ENCODE results near the gene BTBD1. TPM values are rescaled to one million over a fixed set of nuclear protein-coding genes. Genes with fewer than 3 reads are reported as not detected.

Gene BTBD1
- polyA plus RNA-seq, 6 donors from 2014 or later: 37.3 to 64.0 (median 46.6) TPM

DNA sequence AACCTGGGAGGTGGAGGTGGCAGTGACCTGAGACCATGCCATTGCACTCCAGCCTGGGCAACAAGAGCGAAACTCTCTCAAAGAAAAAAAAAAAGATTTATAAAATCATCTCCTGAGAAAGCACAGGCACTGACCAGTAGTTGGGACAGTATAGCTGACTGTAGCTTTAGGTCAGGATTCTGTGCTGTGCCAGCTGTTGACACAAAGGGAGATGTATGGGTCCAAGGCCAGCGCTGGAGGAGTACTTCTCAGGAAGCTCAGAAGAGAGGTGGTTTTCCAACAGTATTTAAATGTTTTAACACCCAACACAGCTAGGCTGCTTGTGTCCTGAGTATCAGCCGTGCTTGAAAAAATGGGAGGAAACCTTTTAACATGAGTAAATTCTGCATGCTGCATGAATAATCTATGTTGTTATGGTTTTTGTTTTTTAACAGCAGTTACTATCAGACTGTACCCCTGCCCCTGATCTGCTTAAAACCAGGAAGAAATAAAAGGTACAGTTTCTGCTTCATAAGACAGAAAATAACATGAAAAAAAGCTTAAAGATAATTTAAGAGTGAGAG is 74.5 kb downstream of the BTBD1 start:
- Mint-ChIP-seq H3K27ac (no peak overlapping the region), H3K9me3 (no peaks in the 10 kb centered on the region), H3K27me3 (no peaks in the 10 kb centered on the region), H3K4me1 (peaks cover 0 to 4% (median under 1%) of the 10 kb centered on the region in 3 donors), H3K4me3 (no peak overlapping the region), H3K36me3 (peaks cover 8 to 17% of the 10 kb centered on the region in 2 donors)
- ATAC-seq (ENCODE audit: low read depth in 2 of 2) (no peak), DNase-seq (no peak)

DNA sequence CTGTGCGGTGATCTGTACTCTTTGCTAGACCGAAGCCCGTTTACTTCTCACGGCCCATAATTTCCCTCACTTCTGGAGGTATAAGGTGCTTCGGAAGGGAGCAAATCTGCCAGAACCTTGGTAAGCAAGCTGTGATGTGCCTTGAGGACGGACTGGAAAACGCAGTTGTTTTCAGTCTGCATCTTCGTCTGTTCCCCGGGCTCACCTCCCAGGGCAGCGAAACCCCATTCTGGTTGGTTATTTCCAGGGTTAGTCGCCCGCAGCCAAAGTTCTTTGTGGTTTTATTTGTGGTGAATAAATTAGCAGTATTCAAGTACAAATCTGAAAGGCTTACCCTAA is 80.6 kb downstream of the BTBD1 start:
- ATAC-seq (ENCODE audit: low read depth in 2 of 2) (peak; percentile 22 to 34), DNase-seq (no peak)
- Mint-ChIP-seq H3K27me3 (no peaks in the 10 kb centered on the region), H3K4me1 (peaks cover 13 to 27% (median 19%) of the 10 kb centered on the region in 3 donors), H3K27ac (peak overlapping the region in 4 of 6 donors; percentile 94 to 96 (median 95)), H3K9me3 (no peaks in the 10 kb centered on the region), H3K4me3 (peak overlapping the region; percentile 94 to 100 (median 98)), H3K36me3 (peaks cover 3 to 14% of the 10 kb centered on the region in 2 donors)

DNA sequence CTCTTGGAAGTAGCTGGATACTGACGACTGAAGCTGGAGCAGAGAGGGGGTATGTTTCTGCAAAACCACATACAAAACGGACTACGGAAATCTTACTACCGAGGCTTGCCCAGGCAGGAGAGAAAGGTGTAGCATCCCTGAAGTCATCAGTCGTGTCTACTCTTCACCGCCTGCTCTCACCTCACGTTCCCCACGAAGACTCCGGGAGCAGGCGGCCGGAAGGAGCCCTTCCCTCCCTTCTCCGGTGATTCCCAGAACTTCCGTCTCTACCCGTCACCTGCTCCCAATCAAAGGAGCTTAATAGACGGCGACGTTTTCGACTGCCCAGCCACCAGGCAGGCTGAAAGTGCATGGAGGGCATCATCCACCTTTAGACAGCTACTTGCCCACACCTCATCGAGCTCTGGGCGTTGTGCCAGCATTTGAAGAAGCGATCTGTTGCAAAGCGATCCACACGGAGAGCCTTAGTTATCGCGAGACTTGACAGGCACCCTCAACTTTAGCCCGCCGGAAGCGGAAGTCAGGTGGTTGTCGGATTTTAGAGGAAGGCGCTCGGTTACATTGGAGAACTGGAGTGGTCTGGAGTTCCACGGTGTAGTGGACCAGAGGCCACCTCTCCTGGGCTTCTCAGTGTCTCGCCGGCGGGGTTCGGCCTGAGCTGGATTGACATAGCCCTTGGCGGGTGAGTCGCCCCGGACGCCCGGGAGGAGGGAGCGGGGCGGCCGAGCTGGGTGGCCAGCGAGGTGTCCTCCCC is 81.2 kb downstream of the BTBD1 start, which contains the start of gene RAMAC:
TSS of gene RAMAC (plus strand) at position 523 of the 754 bp plus-strand sequence. CDS start 2,809 bp downstream, outside the sequence.
- DNase-seq (peak; percentile 93), ATAC-seq (ENCODE audit: low read depth in 2 of 2) (peak; percentile 96 to 97)
- Mint-ChIP-seq H3K36me3 (peaks cover 0 to 13% of the 10 kb centered on the region in 2 donors), H3K27me3 (no peaks in the 10 kb centered on the region), H3K4me1 (peaks cover 13 to 27% (median 18%) of the 10 kb centered on the region in 3 donors), H3K4me3 (peak within 1 kb of the TSS; percentile 94 to 100 (median 98)), H3K27ac (peak within 1 kb of the TSS; percentile 93 to 96 (median 94)), H3K9me3 (no peaks in the 10 kb centered on the region)

DNA sequence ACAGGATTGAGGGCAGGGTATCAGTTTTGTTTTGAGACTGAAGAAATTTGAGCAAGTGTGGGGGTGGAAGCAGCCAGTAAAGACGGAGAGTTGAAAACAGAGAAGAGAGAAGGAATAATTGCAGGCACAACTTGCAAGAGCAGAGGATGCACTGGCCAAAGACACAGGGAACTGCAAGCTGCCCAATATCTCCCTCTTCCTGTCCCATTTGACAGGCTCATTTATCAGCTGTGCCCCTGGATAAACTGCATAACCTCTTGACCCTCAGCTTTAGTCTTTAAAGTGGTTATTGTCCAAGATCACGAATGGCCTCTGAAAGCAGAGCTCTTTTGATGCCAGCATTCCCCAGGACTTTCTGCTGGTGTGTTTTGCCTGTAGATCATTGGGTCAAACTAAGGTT is 86.1 kb downstream of the BTBD1 start:
- Mint-ChIP-seq H3K27me3 (no peaks in the 10 kb centered on the region), H3K9me3 (no peaks in the 10 kb centered on the region), H3K36me3 (peaks cover 0 to 4% of the 10 kb centered on the region in 2 donors), H3K27ac (no peak overlapping the region), H3K4me3 (no peak overlapping the region), H3K4me1 (peaks cover 12 to 14% (median 13%) of the 10 kb centered on the region in 3 donors)
- ATAC-seq (ENCODE audit: low read depth in 2 of 2) (no peak), DNase-seq (no peak)

DNA sequence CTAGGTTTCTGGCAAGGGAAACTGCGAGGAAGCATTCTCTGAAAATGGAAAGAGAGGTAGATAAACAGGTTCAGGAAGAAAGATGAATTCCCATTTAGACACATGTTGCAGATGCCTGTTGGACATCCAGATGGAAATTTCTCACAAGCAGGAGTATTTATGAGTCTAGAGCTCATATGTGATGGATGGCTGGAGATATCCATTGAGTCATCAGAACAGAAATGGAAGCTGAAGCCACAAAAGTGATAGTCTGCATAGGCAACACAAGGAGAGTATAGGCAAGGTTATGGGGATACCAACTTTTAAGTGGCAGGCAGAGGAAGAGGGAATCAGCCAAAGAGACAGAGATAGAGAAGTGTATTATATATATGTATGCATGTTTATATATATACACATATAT is 87.3 kb downstream of the BTBD1 start:
- H3K36me3 Mint-ChIP-seq: peaks cover 0 to 4% of the 10 kb centered on the region in 2 donors
- no peak overlapping the region for H3K27ac Mint-ChIP-seq
- ATAC-seq (ENCODE audit: low read depth in 2 of 2) (no peak), DNase-seq (no peak)
- no peaks in the 10 kb centered on the region for H3K9me3 Mint-ChIP-seq
- H3K27me3 Mint-ChIP-seq: no peaks in the 10 kb centered on the region
- H3K4me3 Mint-ChIP-seq: no peak overlapping the region
- H3K4me1 Mint-ChIP-seq: peaks cover under 1 to 2% (median under 1%) of the 10 kb centered on the region in 3 donors

DNA sequence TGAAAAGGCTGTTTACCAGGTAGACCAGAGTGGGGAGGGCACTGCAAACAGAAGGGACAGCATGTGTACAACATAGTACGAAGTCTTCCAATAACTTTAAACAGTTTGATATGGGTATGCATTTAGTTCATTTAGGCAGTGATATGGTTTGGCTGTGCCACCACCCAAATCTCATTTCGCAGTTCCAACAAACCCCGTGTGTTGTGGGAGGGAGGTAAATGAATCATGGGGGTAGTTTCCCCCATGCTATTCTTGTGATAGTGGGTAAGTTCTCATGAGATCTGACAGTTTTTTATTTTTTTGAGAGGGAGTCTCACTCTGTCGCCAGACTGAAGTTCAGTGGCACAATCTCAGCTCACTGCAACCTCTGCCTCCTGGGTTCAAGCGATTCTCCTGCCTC is 88.6 kb downstream of the BTBD1 start:
- Mint-ChIP-seq H3K27ac (no peak overlapping the region), H3K27me3 (no peaks in the 10 kb centered on the region), H3K9me3 (no peaks in the 10 kb centered on the region), H3K4me1 (no peaks in the 10 kb centered on the region), H3K36me3 (peaks cover 0 to 4% of the 10 kb centered on the region in 2 donors), H3K4me3 (no peak overlapping the region)
- DNase-seq: no peak
- no peak for ATAC-seq (ENCODE audit: low read depth in 2 of 2)

GRCh38 chr15:82977076-82977475 is 90.0 kb downstream of the BTBD1 start:
- H3K4me1 Mint-ChIP-seq: no peaks in the 10 kb centered on the region
- no peak overlapping the region for H3K27ac Mint-ChIP-seq

DNA sequence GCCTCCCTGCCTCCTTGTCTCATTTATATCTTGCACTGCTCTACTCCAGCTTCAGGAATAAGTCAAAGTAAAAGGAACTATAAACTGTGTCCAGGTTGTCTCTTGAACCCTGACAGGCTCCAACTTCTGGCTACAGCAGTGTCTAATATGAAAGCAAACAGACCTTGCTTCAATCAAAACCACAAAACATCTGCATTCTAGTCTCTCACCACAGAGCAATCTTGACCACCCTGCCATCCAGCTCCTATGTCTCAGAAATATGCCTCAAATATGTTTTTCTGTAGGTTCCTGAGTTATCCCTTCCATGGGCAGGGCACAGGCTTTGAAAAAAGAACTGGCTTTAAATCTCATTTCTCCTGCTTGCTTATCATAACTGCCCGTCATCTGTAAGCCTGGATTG is 94.1 kb downstream of the BTBD1 start:
- Mint-ChIP-seq H3K27ac (no peak overlapping the region), H3K36me3 (no peaks in the 10 kb centered on the region), H3K4me3 (no peak overlapping the region), H3K27me3 (no peaks in the 10 kb centered on the region), H3K9me3 (no peaks in the 10 kb centered on the region), H3K4me1 (no peaks in the 10 kb centered on the region)
- DNase-seq: no peak
- ATAC-seq (ENCODE audit: low read depth in 2 of 2): no peak

More at GRCh38 chr15:82977076-82977475, 90.0 kb downstream of the BTBD1 start:
- H3K27me3 Mint-ChIP-seq: no peaks in the 10 kb centered on the region
- peaks cover 0 to 4% of the 10 kb centered on the region in 2 donors for H3K36me3 Mint-ChIP-seq
- DNase-seq: no peak
- H3K9me3 Mint-ChIP-seq: no peaks in the 10 kb centered on the region
- no peak overlapping the region for H3K4me3 Mint-ChIP-seq
- no peak for ATAC-seq (ENCODE audit: low read depth in 2 of 2)

- H3K36me3 Mint-ChIP-seq: no peaks in the 10 kb centered on the region
- H3K9me3 Mint-ChIP-seq: no peaks in the 10 kb centered on the region
- no peak overlapping the region for H3K4me3 Mint-ChIP-seq
- peak overlapping the region in 1 of 6 donors; percentile 75 for H3K27ac Mint-ChIP-seq
- ATAC-seq (ENCODE audit: low read depth in 2 of 2) (no peak), DNase-seq (no peak)
- H3K4me1 Mint-ChIP-seq: no peaks in the 10 kb centered on the region
- no peaks in the 10 kb centered on the region for H3K27me3 Mint-ChIP-seq
These were observed 95.7 kb downstream of the BTBD1 start for GRCh38 chr15:82971218-82971984.

DNA sequence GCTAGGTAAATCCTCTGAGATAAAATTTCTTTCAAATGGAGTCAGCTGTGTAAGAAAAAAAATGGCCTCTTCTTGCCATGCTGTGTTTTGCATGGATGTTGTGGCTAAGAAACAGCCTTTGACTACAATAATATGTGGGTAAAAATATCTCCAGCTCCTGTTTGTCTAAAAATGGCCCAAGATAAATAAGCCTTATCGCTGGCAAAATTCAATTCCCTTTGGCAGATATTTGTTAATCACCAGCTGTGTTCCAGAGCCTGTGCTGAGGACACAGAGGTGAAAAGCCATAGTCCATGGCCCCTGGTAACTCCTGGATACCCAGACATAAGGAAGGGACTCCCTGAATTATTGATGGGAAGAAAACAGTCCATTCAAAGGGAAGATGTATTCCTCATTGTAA is 96.4 kb downstream of the BTBD1 start:
- no peak for DNase-seq
- Mint-ChIP-seq H3K36me3 (no peaks in the 10 kb centered on the region), H3K27me3 (no peaks in the 10 kb centered on the region), H3K4me1 (no peaks in the 10 kb centered on the region), H3K9me3 (no peaks in the 10 kb centered on the region), H3K27ac (no peak overlapping the region), H3K4me3 (no peak overlapping the region)
- ATAC-seq (ENCODE audit: low read depth in 2 of 2): no peak

GRCh38 chr15:82970078-82970686 is 96.9 kb downstream of the BTBD1 start:
- H3K27me3 Mint-ChIP-seq: no peaks in the 10 kb centered on the region
- no peak overlapping the region for H3K27ac Mint-ChIP-seq
- H3K4me3 Mint-ChIP-seq: no peak overlapping the region
- DNase-seq (no peak), ATAC-seq (ENCODE audit: low read depth in 2 of 2) (no peak)
- no peaks in the 10 kb centered on the region for H3K4me1 Mint-ChIP-seq
- no peaks in the 10 kb centered on the region for H3K9me3 Mint-ChIP-seq
- H3K36me3 Mint-ChIP-seq: no peaks in the 10 kb centered on the region

DNA sequence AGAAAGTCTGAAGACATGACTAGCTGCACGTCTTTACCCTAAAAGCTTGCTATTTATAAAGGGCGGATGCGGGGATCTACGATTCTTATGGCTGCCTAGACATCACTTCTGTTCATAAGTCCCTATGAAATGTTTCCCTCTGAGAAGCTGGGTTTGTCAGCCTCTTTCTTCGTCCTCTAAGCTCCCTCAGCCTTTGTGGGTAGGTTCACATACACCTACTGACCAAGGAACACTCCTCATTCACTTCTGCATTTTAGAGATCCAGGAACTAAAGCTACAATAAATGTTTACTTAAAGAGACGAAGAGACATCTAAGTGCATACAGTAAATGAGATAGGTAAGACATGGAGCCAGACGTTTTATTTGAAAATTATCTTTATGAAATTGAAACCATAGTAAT is 97.7 kb downstream of the BTBD1 start:
- no peaks in the 10 kb centered on the region for H3K27me3 Mint-ChIP-seq
- no peak for ATAC-seq (ENCODE audit: low read depth in 2 of 2)
- H3K27ac Mint-ChIP-seq: no peak overlapping the region

GRCh38 chr15:82968066-82968465 is 99.0 kb downstream of the BTBD1 start:
- DNase-seq: no peak
- ATAC-seq (ENCODE audit: low read depth in 2 of 2): no peak
- H3K4me1 Mint-ChIP-seq: no peaks in the 10 kb centered on the region
- H3K27ac Mint-ChIP-seq: no peak overlapping the region
- no peaks in the 10 kb centered on the region for H3K27me3 Mint-ChIP-seq
- no peak overlapping the region for H3K4me3 Mint-ChIP-seq
- H3K36me3 Mint-ChIP-seq: no peaks in the 10 kb centered on the region
- no peaks in the 10 kb centered on the region for H3K9me3 Mint-ChIP-seq

More for the DNA sequence above, 97.7 kb downstream of the BTBD1 start:
- Mint-ChIP-seq H3K4me1 (no peaks in the 10 kb centered on the region), H3K9me3 (no peaks in the 10 kb centered on the region), H3K4me3 (no peak overlapping the region), H3K36me3 (no peaks in the 10 kb centered on the region)
- DNase-seq: no peak
